K562 (cell line): ENCODE results near the gene SOSTDC1. TPM values are rescaled to one million over a fixed set of nuclear protein-coding genes. Genes with fewer than 3 reads are reported as not detected.

ENCODE experiments used
- BCL6 ChIP-seq: fragments of 250-450 bp; sonication (Bioruptor Pico); IDR thresholded peaks from 2 replicates; pipeline ENCODE4 v1.4.0; 2020
- CHD7 ChIP-seq: fragments of 200-600 bp; sonication (generic); IDR thresholded peaks from one replicate; pipeline ENCODE4 v1.6.1; 2012; ENCODE audit warnings: mild to moderate bottlenecking, low read depth, low read length, inconsistent platforms
- KDM5B ChIP-seq: fragments of 200-600 bp; sonication (generic); IDR thresholded peaks from 2 replicates; pipeline ENCODE4 v1.6.1; 2012; ENCODE audit warnings: low read depth, mild to moderate bottlenecking, moderate library complexity, low read length, control low read depth, inconsistent platforms; ENCODE audit not compliant: insufficient replicate concordance
- LARP7 ChIP-seq: fragments of 450-650 bp; IDR thresholded peaks from 2 replicates; pipeline ENCODE4 v1.6.1; 2016
- NFRKB ChIP-seq: fragments of 450-650 bp; IDR thresholded peaks from 2 replicates; pipeline ENCODE4 v1.6.1; 2016; ENCODE audit warnings: low read depth
- PHF8 ChIP-seq: fragments of 200-600 bp; sonication (generic); IDR thresholded peaks from 2 replicates; pipeline ENCODE4 v1.6.1; 2012; ENCODE audit warnings: mixed run types, mild to moderate bottlenecking, inconsistent platforms, low read length, moderate library complexity, borderline replicate concordance
- POLR2B ChIP-seq: fragments of 450-650 bp; IDR thresholded peaks from 2 replicates; pipeline ENCODE4 v1.6.1; 2018; ENCODE audit warnings: low read depth; ENCODE audit not compliant: partially characterized antibody
- SMC3 ChIP-seq: conservative IDR thresholded peaks from 2 replicates; pipeline ENCODE4 v1.6.1; 2011; ENCODE audit warnings: low read depth, low read length, improper control_type of control experiment; ENCODE audit not compliant: insufficient read depth
- ZNF384 ChIP-seq: IDR thresholded peaks from 2 replicates; pipeline ENCODE4 v1.6.1; 2012; ENCODE audit warnings: low read depth, low read length, improper control_type of control experiment
- polyA plus RNA-seq, 8 experiments: library from polyadenylated mRNA; depleted of rRNA in 4 of 8; stranded (reverse) in 5 of 8; unstranded in 3 of 8; fragments of >200 nt; fragmentation: Nextera tagmentation in 2 of 8; fragmentation: Illumina TruSeq in 1 of 8; extraction: Ambion mirVana in 2 of 8; extraction: Trizol in 1 of 8; gene quantifications; 2 replicates each; pipeline versions ENCODE4 v1.2.1 to v1.2.3, GENCODE V29; 2011 to 2014; ENCODE audit warnings: inconsistent platforms in 1 of 8, missing spikeins in 1 of 8
- total RNA-seq, 7 experiments: library from RNA; depleted of rRNA in 6 of 7; stranded (reverse); fragments of >200 nt in 6 of 7; fragmentation: Illumina TruSeq in 2 of 7; extraction: Trizol in 2 of 7; gene quantifications; 2 replicates each; pipeline versions ENCODE4 v1.2.1 to v1.2.3, GENCODE V29; 2011 to 2021; ENCODE audit warnings: low replicate concordance in 1 of 7
- TF ChIP-seq, protein P1 (sequence below), 2 experiments: IDR thresholded peaks in 1 of 2; conservative IDR thresholded peaks in 1 of 2; 2 replicates each; pipeline ENCODE4 v1.6.1; 2016; ENCODE audit warnings: low read depth in 2 of 2, mild to moderate bottlenecking in 1 of 2, missing compliant biosample characterization in 1 of 2, missing genetic modification characterization in 1 of 2, moderate library complexity in 1 of 2
- TF ChIP-seq, protein P2 (sequence below): fragments of 450-650 bp; IDR thresholded peaks from 2 replicates; pipeline ENCODE4 v1.6.1; 2014; ENCODE audit warnings: low read depth, mild to moderate bottlenecking, moderate library complexity, borderline replicate concordance

The SOSTDC1 gene
- total and polyA plus RNA-seq, 9 of the 15 experiments (the other 6 are each of a cell fraction or from before 2014, with no cell fraction given), result 8.3 to 48.6 (median 15.9) TPM

DNA sequence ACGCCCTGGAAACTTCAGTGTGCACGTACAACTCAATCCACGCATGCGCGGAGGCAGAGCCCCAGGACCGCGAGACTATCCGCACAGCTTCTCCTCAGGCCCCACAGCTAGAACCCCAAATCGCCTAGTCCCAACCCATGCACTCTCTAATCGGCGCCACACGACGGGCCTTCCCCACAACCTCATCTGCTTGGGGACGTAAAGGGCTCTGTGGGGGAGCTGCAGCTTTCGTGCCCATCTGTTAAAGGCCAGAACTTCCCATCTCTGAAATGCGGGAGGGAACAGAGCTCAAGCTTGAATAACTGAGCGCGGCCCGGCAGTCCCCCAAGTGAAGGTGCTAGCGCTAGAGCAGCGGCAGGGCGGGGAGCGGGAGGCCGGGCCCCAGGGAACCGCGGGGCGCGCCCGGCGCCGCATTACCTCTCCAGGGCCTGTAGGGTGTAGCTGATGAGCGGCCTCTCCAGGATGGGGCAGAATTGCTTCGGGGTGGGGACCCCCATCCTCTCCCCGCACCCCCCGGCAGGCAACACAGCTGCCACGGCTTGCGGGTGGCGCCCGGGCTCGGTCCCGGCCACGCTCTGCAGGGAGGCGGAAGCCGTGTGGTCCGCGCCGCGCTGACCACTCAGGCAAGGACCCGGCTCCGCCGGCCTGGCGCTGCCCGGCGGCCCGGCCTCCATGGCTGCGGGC, 44.7 kb downstream of the SOSTDC1 start (continued):
- TF ChIP-seq POLR2B, result peak; percentile 98
- peak; percentile 86 for TF ChIP-seq KDM5B
- TF ChIP-seq PHF8, result peak; percentile 72
- TF ChIP-seq, protein P1, sequence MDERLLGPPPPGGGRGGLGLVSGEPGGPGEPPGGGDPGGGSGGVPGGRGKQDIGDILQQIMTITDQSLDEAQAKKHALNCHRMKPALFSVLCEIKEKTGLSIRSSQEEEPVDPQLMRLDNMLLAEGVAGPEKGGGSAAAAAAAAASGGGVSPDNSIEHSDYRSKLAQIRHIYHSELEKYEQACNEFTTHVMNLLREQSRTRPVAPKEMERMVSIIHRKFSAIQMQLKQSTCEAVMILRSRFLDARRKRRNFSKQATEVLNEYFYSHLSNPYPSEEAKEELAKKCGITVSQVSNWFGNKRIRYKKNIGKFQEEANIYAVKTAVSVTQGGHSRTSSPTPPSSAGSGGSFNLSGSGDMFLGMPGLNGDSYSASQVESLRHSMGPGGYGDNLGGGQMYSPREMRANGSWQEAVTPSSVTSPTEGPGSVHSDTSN (CRISPR knock-in tag; IDR thresholded peaks at IDR 0.05; ENCODE audit: low read depth), result no peak
- TF ChIP-seq, protein P1 (tag; conservative IDR thresholded peaks at IDR 0.05; ENCODE audit: low read depth), result no peak
- TF ChIP-seq LARP7, result peak; percentile 34; the same call in 1 of the 2 replicates
- TF ChIP-seq BCL6 (CRISPR knock-in tag), result no peak
- TF ChIP-seq, protein P2, sequence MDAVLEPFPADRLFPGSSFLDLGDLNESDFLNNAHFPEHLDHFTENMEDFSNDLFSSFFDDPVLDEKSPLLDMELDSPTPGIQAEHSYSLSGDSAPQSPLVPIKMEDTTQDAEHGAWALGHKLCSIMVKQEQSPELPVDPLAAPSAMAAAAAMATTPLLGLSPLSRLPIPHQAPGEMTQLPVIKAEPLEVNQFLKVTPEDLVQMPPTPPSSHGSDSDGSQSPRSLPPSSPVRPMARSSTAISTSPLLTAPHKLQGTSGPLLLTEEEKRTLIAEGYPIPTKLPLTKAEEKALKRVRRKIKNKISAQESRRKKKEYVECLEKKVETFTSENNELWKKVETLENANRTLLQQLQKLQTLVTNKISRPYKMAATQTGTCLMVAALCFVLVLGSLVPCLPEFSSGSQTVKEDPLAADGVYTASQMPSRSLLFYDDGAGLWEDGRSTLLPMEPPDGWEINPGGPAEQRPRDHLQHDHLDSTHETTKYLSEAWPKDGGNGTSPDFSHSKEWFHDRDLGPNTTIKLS, result peak; percentile 99
- no peak for TF ChIP-seq SMC3
- TF ChIP-seq CHD7, result no peak
- no peak for TF ChIP-seq ZNF384
- TF ChIP-seq NFRKB, result peak; percentile 81
